Uterus (tissue), 2 donors: ENCODE measurements around the gene PUS1.

Experiments used
- CTCF ChIP-seq, 4 experiments: fragments of 200-600 bp in 2 of 4; fragments of 450-650 bp in 2 of 4; sonication (generic) in 2 of 4; IDR thresholded peaks; one replicate each; pipeline ENCODE4 v1.5.1; 2016 to 2019; ENCODE audit warnings: antibody characterized with exemption in 4 of 4, mild to moderate bottlenecking in 2 of 4, moderate library complexity in 1 of 4
- POLR2A ChIP-seq, 2 donors: fragments of 450-650 bp; IDR thresholded peaks; one replicate each; pipeline ENCODE4 v1.6.1; 2016; ENCODE audit warnings: antibody characterized with exemption in 2 of 2, mild to moderate bottlenecking in 1 of 2, moderate library complexity in 1 of 2

- TF ChIP-seq CTCF (IDR thresholded peaks at IDR 0.05) (no peak), POLR2A (IDR thresholded peaks at IDR 0.05) (no peak)
These were observed 5.8 kb upstream of the PUS1 start for GRCh38 chr12:131923260-131923659.
